Epithelial cell of alveolus of lung (primary cell): ENCODE measurements around the gene PRKAG2. TPM values are rescaled to one million over a fixed set of nuclear protein-coding genes. Genes with fewer than 3 reads are reported as not detected.

Source experiments
- total RNA-seq: library from RNA; depleted of rRNA; stranded (reverse); fragments of >200 nt; gene quantifications from 2 replicates; pipeline ENCODE4 v1.2.1, GENCODE V29; 2015

The PRKAG2 gene
- total RNA-seq: 8.1 and 20.8 TPM in 2 replicates

GRCh38 chr7:151876899-151877777, at the start of gene PRKAG2:
PRKAG2 (minus strand) TSS chr7:151877115; CDS start chr7:151876620, 495 bp downstream.

GRCh38 chr7:151519765-151520418, 357.0 kb downstream of the PRKAG2 start, which contains the start of gene RHEB:
RHEB (minus strand) TSS chr7:151519895; CDS start chr7:151519511, 384 bp downstream.

Other genes with a start within 250 kb of the PRKAG2 start
- not detected in 2 replicates for gene GALNTL5, start 79.3 kb upstream of the PRKAG2 start, total RNA-seq
- 21.3 and 32.8 TPM in 2 replicates for gene GALNT11, start 148.6 kb upstream of the PRKAG2 start, total RNA-seq